C4-2B (cell line): ENCODE measurements around the gene CZIB.

Experiments used
- ZFX ChIP-seq: fragments of 450-650 bp; IDR thresholded peaks from 2 replicates; pipeline ENCODE4 v1.6.1; 2017
- TF ChIP-seq, protein P1 (sequence below): fragments of 450-650 bp; conservative IDR thresholded peaks from 2 replicates; pipeline ENCODE4 v1.5.1; 2017; ENCODE audit warnings: mild to moderate bottlenecking

GRCh38 chr1:53260631-53261247, 40.3 kb upstream of the CZIB start:
- TF ChIP-seq, protein P1, sequence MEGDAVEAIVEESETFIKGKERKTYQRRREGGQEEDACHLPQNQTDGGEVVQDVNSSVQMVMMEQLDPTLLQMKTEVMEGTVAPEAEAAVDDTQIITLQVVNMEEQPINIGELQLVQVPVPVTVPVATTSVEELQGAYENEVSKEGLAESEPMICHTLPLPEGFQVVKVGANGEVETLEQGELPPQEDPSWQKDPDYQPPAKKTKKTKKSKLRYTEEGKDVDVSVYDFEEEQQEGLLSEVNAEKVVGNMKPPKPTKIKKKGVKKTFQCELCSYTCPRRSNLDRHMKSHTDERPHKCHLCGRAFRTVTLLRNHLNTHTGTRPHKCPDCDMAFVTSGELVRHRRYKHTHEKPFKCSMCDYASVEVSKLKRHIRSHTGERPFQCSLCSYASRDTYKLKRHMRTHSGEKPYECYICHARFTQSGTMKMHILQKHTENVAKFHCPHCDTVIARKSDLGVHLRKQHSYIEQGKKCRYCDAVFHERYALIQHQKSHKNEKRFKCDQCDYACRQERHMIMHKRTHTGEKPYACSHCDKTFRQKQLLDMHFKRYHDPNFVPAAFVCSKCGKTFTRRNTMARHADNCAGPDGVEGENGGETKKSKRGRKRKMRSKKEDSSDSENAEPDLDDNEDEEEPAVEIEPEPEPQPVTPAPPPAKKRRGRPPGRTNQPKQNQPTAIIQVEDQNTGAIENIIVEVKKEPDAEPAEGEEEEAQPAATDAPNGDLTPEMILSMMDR = no peak
- TF ChIP-seq ZFX = no peak
